Right lobe of liver (tissue), 6 donors: ENCODE data around the gene KRT81. TPM values are rescaled to one million over a fixed set of nuclear protein-coding genes. Genes with fewer than 3 reads are reported as not detected.
A peak's percentile ranks its signal among the peaks of the same experiment; 100 is the strongest.

Source experiments
- ATAC-seq, 4 donors: fragments of 200-7000 bp; cut with Tn5 transposase; one replicate each; pipeline ENCODE4 v1.9.1; 2020; ENCODE audit warnings: mild to moderate bottlenecking in 4 of 4, moderate library complexity in 4 of 4
- DNase-seq, 3 donors: peaks; one replicate each; pipeline ENCODE4 v3.0.0-alpha.2; 2020
- H3K27ac ChIP-seq, 3 donors: fragments of 200-600 bp; one replicate each; pipeline ENCODE4 v1.8.0; 2022
- H3K27me3 ChIP-seq, 2 donors: fragments of 200-600 bp; one replicate each; pipeline ENCODE4 v1.8.0; 2022
- H3K36me3 ChIP-seq, 4 donors: fragments of 200-600 bp; sonication (generic) in 1 of 4; one replicate each; pipeline versions ENCODE4 v1.5.1 to v1.8.0; 2017 to 2022; ENCODE audit warnings: control low read depth in 1 of 4
- H3K4me1 ChIP-seq, 4 donors: fragments of 200-600 bp; sonication (generic) in 1 of 4; one replicate each; pipeline versions ENCODE4 v1.5.1 to v1.8.0; 2017 to 2022; ENCODE audit warnings: control low read depth in 1 of 4
- H3K4me3 ChIP-seq, 3 donors: fragments of 200-600 bp; one replicate each; pipeline ENCODE4 v1.8.0; 2022
- H3K9me3 ChIP-seq, 4 donors: fragments of 200-600 bp; sonication (generic) in 1 of 4; one replicate each; pipeline versions ENCODE4 v1.5.1 to v1.8.0; 2017 to 2022; ENCODE audit warnings: control low read depth in 1 of 4
- CTCF ChIP-seq, 4 donors: fragments of 200-600 bp in 3 of 4; fragments of 450-650 bp in 1 of 4; IDR thresholded peaks; one replicate each; pipeline versions ENCODE4 v1.5.1 to v1.8.0; 2016 to 2022; ENCODE audit warnings: antibody characterized with exemption in 4 of 4, mild to moderate bottlenecking in 2 of 4
- POLR2A ChIP-seq: fragments of 450-650 bp; IDR thresholded peaks from one replicate; pipeline ENCODE4 v1.6.1; 2017; ENCODE audit warnings: antibody characterized with exemption, mild to moderate bottlenecking
- WGBS: methylation state at CpG from one replicate; pipeline ENCODE4 v1.1.6; 2018; ENCODE audit warnings: low coverage, low lambda C conversion rate; ENCODE audit not compliant: insufficient coverage; ENCODE audit errors: missing lambda C conversion rate; 5-methylcytosine and 5-hydroxymethylcytosine counted together
- intact Hi-C, 2 donors: fragments of 100-400 bp; cut with DNase I; formaldehyde crosslinking; loops; one replicate each; pipeline versions ENCODE4 v1.11.2 to v1.14.1; 2022
- total RNA-seq, 6 experiments: library from RNA; depleted of rRNA in 2 of 6; stranded (reverse); fragments of >200 nt in 2 of 6; fragmentation: NEBNext Ultra II Directional in 3 of 6; extraction: Animal tissue kit (Norgen Biotek cat#: 25700) in 3 of 6; gene quantifications; one replicate each; pipeline versions ENCODE4 v1.1.0 to v1.2.4, GENCODE V29; 2016 to 2023
- donor health status: DM: no; HTN: yes; CAD: no.
- donor health status: DM: no; HTN: no; CAD: no.
- donor health status: DM: no; HTN: no; CAD: no.
- donor health status: DM: no; HTN: yes; CAD: no.
- donor health status: DM: no; HTN: yes; CAD: no.

The KRT81 gene
- total RNA-seq, 6 experiments from 2014 or later = 0.13 TPM; not detected in 5

- H3K27me3 ChIP-seq = peaks cover 0 to 6% of the 10 kb centered on the region in 2 donors
These were observed 19.4 kb upstream of the KRT81 start for GRCh38 chr12:52310622-52311284.

GRCh38 chr12:52308806-52309425, 17.6 kb upstream of the KRT81 start:
- Histone ChIP-seq H3K27ac (no peak overlapping the region), H3K27me3 (peaks cover 0 to 6% of the 10 kb centered on the region in 2 donors), H3K4me3 (peak overlapping the region in 1 of 3 donors; percentile 22), H3K36me3 (no peaks in the 10 kb centered on the region), H3K9me3 (no peaks in the 10 kb centered on the region), H3K4me1 (peaks cover 0 to 3% (median 0%) of the 10 kb centered on the region in 4 donors)
- TF ChIP-seq POLR2A (no peak), CTCF (IDR thresholded peaks at IDR 0.05) (no peak)
- DNase-seq (peak in 1 of 3 donors; percentile 37), ATAC-seq (no peak)
- intact Hi-C loops = no loop called here
- WGBS = 38% methylated on average over 9 of the region's 15 CpGs

More at GRCh38 chr12:52310622-52311284, 19.4 kb upstream of the KRT81 start:
- 83% methylated on average over 2 of the region's 5 CpGs for WGBS
- TF ChIP-seq CTCF (IDR thresholded peaks at IDR 0.05) (no peak), POLR2A (no peak)
- intact Hi-C loops = no loop called here
- Histone ChIP-seq H3K4me3 (no peak overlapping the region), H3K9me3 (no peaks in the 10 kb centered on the region), H3K27ac (no peak overlapping the region), H3K4me1 (peaks cover 0 to 3% (median 0%) of the 10 kb centered on the region in 4 donors), H3K36me3 (no peaks in the 10 kb centered on the region)
- DNase-seq = no peak
- no peak for ATAC-seq

- Histone ChIP-seq H3K27me3 (peaks cover 0 to 6% of the 10 kb centered on the region in 2 donors), H3K9me3 (no peaks in the 10 kb centered on the region), H3K4me3 (peak overlapping the region in 2 of 3 donors; percentile 1 to 22), H3K27ac (no peak overlapping the region), H3K36me3 (no peaks in the 10 kb centered on the region), H3K4me1 (peaks cover 0 to 3% (median 0%) of the 10 kb centered on the region in 4 donors)
- 8% methylated on average over 6 of the region's 71 CpGs for WGBS
- ATAC-seq (peak; percentile 71 to 80 (median 72)), DNase-seq (peak in 2 of 3 donors; percentile 48 to 60)
- no peak for TF ChIP-seq POLR2A
- no peak for TF ChIP-seq CTCF (IDR thresholded peaks at IDR 0.05)
- intact Hi-C loops = no loop called here
These were observed 16.8 kb upstream of the KRT81 start for GRCh38 chr12:52307836-52308805.

- TF ChIP-seq CTCF (IDR thresholded peaks at IDR 0.05) (no peak), POLR2A (no peak)
- DNase-seq (no peak), ATAC-seq (no peak)
- H3K9me3 ChIP-seq = no peaks in the 10 kb centered on the region
- no peak overlapping the region for H3K27ac ChIP-seq
- no peak overlapping the region for H3K4me3 ChIP-seq
- intact Hi-C loops = no loop called here
- H3K4me1 ChIP-seq = peaks cover 0 to 3% (median 0%) of the 10 kb centered on the region in 4 donors
- peaks cover 0 to 6% of the 10 kb centered on the region in 2 donors for H3K27me3 ChIP-seq
- no peaks in the 10 kb centered on the region for H3K36me3 ChIP-seq
- 71% methylated on average over 1 of the region's 2 CpGs for WGBS
These were observed 15.4 kb upstream of the KRT81 start for GRCh38 chr12:52306731-52307130.
